Measurements from ENCODE around the gene NPDC1.

- TF ChIP-seq CTCF (conservative IDR thresholded peaks at IDR 0.05; ENCODE audit: low read depth, low read length) (no peak), EZH2 (IDR thresholded peaks at IDR 0.05; ENCODE audit: borderline replicate concordance, low read depth, low read length, poor library complexity, severe bottlenecking) (no peak)
Observed at GRCh38 chr9:136994180-136994887, 51.6 kb downstream of the NPDC1 start.

Data from A673 (cell line).